ENCODE measurements around the gene CHD9. TPM values are rescaled to one million over a fixed set of nuclear protein-coding genes. Genes with fewer than 3 reads are reported as not detected.

The CHD9 gene
- total RNA-seq, 1 experiment from 2014 or later: 26.3 TPM

DNA sequence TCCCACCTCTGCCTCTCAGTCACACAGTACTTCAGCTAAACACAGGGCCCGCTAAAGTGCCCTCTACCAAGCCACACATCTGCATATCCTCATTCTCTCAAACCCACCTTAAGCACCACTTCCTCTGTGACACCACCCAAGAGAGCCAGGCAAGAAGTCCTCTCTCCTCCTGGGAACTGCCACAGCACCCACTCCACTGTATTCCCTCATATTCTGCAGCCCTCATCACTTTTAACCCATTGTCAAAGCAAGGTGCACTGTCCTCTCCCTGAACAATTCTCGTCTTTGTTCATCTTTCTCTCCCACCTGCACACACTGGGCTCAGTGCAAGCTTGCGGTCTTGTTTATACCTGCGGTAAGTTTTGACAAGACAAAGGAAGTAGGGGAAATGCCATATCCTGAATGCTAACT is 13.6 kb downstream of the CHD9 start:
- Histone ChIP-seq H4K20me1 (ENCODE audit: insufficient read depth) (no peaks in the 10 kb centered on the region), H3K36me3 (ENCODE audit: low read depth) (no peaks in the 10 kb centered on the region), H3K4me1 (replicated peaks; ENCODE audit: insufficient read depth) (no peaks in the 10 kb centered on the region), H3K27ac (no peak overlapping the region), H3K9me2 (ENCODE audit: insufficient read depth) (no peaks in the 10 kb centered on the region), H3K4me3 (no peak overlapping the region), H3F3A (ENCODE audit: insufficient read depth, low read depth) (no peaks in the 10 kb centered on the region), H3K4me2 (no peak overlapping the region), H3K9me3 (ENCODE audit: insufficient read depth, low read depth) (no peaks in the 10 kb centered on the region), H3K79me2 (ENCODE audit: low read depth) (no peaks in the 10 kb centered on the region), H3K27me3 (ENCODE audit: insufficient read depth, low read depth) (no peaks in the 10 kb centered on the region), H2AFZ (no peak overlapping the region)
- BruUV-seq (replicated peaks): no TSS peak
- POLR2A ChIA-PET (ENCODE audit: unreplicated experiment): no interaction called here
- intact Hi-C loops (cut with micrococcal nuclease; ENCODE audit: unreplicated experiment): no loop called here
- DNase-seq: no peak
- CTCF ChIA-PET: no interaction called here
- TF ChIP-seq, protein P1, sequence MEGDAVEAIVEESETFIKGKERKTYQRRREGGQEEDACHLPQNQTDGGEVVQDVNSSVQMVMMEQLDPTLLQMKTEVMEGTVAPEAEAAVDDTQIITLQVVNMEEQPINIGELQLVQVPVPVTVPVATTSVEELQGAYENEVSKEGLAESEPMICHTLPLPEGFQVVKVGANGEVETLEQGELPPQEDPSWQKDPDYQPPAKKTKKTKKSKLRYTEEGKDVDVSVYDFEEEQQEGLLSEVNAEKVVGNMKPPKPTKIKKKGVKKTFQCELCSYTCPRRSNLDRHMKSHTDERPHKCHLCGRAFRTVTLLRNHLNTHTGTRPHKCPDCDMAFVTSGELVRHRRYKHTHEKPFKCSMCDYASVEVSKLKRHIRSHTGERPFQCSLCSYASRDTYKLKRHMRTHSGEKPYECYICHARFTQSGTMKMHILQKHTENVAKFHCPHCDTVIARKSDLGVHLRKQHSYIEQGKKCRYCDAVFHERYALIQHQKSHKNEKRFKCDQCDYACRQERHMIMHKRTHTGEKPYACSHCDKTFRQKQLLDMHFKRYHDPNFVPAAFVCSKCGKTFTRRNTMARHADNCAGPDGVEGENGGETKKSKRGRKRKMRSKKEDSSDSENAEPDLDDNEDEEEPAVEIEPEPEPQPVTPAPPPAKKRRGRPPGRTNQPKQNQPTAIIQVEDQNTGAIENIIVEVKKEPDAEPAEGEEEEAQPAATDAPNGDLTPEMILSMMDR (conservative IDR thresholded peaks at IDR 0.05): no peak
- no peak for TF ChIP-seq EZH2 (IDR thresholded peaks at IDR 0.05; ENCODE audit: low read depth)

DNA sequence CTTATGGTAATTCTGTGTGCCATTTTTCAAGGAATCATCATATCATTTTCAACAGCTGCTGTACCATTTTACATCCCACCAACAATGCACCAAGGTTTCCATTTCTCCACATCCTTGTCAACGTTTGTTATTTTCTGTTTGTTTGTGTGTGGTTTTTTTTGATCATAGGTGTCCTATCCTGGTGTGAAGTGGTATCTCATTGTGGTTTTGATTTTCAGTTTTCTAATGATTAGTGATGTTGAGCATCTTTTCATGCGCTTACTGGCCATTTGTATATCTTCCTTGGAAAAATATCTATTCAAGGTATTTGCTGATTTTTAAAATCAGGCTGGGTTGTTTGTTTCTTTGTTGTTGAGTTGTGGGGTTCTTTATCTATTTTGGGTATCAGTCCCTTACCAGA is 15.0 kb downstream of the CHD9 start:
- POLR2A ChIA-PET (ENCODE audit: unreplicated experiment): no interaction called here
- intact Hi-C loops (cut with micrococcal nuclease; ENCODE audit: unreplicated experiment): no loop called here
- DNase-seq: no peak

DNA sequence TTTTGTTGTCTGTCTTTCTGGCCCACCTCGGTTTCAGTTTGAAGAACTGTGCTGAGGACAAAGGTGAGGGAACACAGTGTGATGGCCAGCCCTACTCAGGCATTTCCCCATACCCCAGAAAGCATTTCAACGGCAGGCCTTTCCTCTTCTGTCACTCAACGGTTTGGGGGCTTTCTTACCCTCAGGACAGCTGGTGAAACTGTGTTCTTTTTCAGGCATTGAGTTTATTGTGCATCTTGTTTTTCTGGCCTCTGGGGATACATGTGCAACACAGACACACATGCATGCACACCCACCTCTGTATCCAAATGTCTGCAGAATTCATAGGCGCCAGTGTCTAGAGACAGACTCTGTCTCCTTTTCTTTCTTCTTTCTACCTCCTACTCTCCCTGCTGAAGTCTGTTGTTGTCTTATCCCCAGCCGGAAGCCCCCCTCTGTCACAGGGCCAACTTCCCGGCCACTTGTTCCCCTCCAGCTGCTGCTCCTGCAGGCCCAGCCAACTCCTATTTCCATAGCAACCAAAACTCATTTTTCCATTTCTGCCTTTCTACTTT is 17.0 kb downstream of the CHD9 start:
- H3K4me2 ChIP-seq: no peak overlapping the region
- TF ChIP-seq, protein P1 (conservative IDR thresholded peaks at IDR 0.05): no peak
- no peak for TF ChIP-seq EZH2 (IDR thresholded peaks at IDR 0.05; ENCODE audit: low read depth)

More for the DNA sequence above, 15.0 kb downstream of the CHD9 start:
- Histone ChIP-seq H3K4me1 (replicated peaks; ENCODE audit: insufficient read depth) (no peaks in the 10 kb centered on the region), H3K27ac (no peak overlapping the region), H3K27me3 (ENCODE audit: insufficient read depth, low read depth) (no peaks in the 10 kb centered on the region), H2AFZ (no peak overlapping the region), H3K79me2 (ENCODE audit: low read depth) (no peaks in the 10 kb centered on the region), H4K20me1 (ENCODE audit: insufficient read depth) (no peaks in the 10 kb centered on the region), H3K4me2 (no peak overlapping the region), H3F3A (ENCODE audit: insufficient read depth, low read depth) (no peaks in the 10 kb centered on the region), H3K9me3 (ENCODE audit: insufficient read depth, low read depth) (no peaks in the 10 kb centered on the region), H3K9me2 (ENCODE audit: insufficient read depth) (no peaks in the 10 kb centered on the region), H3K4me3 (no peak overlapping the region), H3K36me3 (ENCODE audit: low read depth) (no peaks in the 10 kb centered on the region)
- TF ChIP-seq, protein P1 (conservative IDR thresholded peaks at IDR 0.05): no peak
- TF ChIP-seq EZH2 (IDR thresholded peaks at IDR 0.05; ENCODE audit: low read depth): no peak
- BruUV-seq (replicated peaks): no TSS peak
- CTCF ChIA-PET: no interaction called here

More for the DNA sequence above, 17.0 kb downstream of the CHD9 start:
- Histone ChIP-seq H3K27me3 (ENCODE audit: insufficient read depth, low read depth) (no peaks in the 10 kb centered on the region), H3K36me3 (ENCODE audit: low read depth) (no peaks in the 10 kb centered on the region), H3K9me3 (ENCODE audit: insufficient read depth, low read depth) (no peaks in the 10 kb centered on the region), H3K79me2 (ENCODE audit: low read depth) (no peaks in the 10 kb centered on the region), H3K4me3 (no peak overlapping the region), H3K27ac (no peak overlapping the region), H3K9me2 (ENCODE audit: insufficient read depth) (no peaks in the 10 kb centered on the region), H4K20me1 (ENCODE audit: insufficient read depth) (no peaks in the 10 kb centered on the region), H3K4me1 (replicated peaks; ENCODE audit: insufficient read depth) (no peaks in the 10 kb centered on the region), H2AFZ (no peak overlapping the region), H3F3A (ENCODE audit: insufficient read depth, low read depth) (no peaks in the 10 kb centered on the region)
- BruUV-seq (replicated peaks): no TSS peak
- intact Hi-C loops (cut with micrococcal nuclease; ENCODE audit: unreplicated experiment): no loop called here
- ChIA-PET CTCF (no interaction called here), POLR2A (ENCODE audit: unreplicated experiment) (no interaction called here)
- no peak for DNase-seq

All from PC-9 (cell line).